Purkinje cell (primary cell): ENCODE data around the gene ASIC3. TPM values are rescaled to one million over a fixed set of nuclear protein-coding genes. Genes with fewer than 3 reads are reported as not detected.

Experiments used
- polyA plus RNA-seq: library from polyadenylated mRNA; unstranded; fragments of >200 nt; fragmentation: Nextera tagmentation; gene quantifications from 2 replicates; pipeline ENCODE4 v1.2.1, GENCODE V29; 2014

ASIC3 gene
- 3.1 and 3.3 TPM in 2 replicates for polyA plus RNA-seq

GRCh38 chr7:151047976-151048815, at the start of gene ASIC3:
Gene ASIC3, plus strand, starts transcription at chr7:151048531. Its CDS starts 355 bp downstream, at chr7:151048886.

GRCh38 chr7:151024435-151025056, 23.8 kb upstream of the ASIC3 start, which contains the start of gene ATG9B:
Gene ATG9B, minus strand, starts transcription at chr7:151024494. Its CDS starts 71 bp downstream, at chr7:151024423.

GRCh38 chr7:151028131-151028947, 20.0 kb upstream of the ASIC3 start, which contains the start of gene ABCB8:
Gene ABCB8, plus strand, starts transcription at chr7:151028450. Its CDS starts 66 bp downstream, at chr7:151028516.

GRCh38 chr7:151057506-151057988, 9.2 kb downstream of the ASIC3 start, which contains the start of gene CDK5:
Gene CDK5, minus strand, starts transcription at chr7:151057897. Its CDS starts 49 bp downstream, at chr7:151057848.

GRCh38 chr7:151059367-151060112, 11.2 kb downstream of the ASIC3 start, which contains the start of gene SLC4A2:
Gene SLC4A2, plus strand, starts transcription at chr7:151059589. Its CDS starts 2,399 bp downstream, at chr7:151061988.

GRCh38 chr7:151080522-151081169, 32.3 kb downstream of the ASIC3 start, which contains the start of gene FASTK:
Gene FASTK, minus strand, starts transcription at chr7:151080809. Its CDS starts 43 bp downstream, at chr7:151080766.

GRCh38 chr7:151083071-151083823, 34.9 kb downstream of the ASIC3 start, which contains the start of gene TMUB1:
Gene TMUB1, minus strand, starts transcription at chr7:151083493. Its CDS starts 930 bp downstream, at chr7:151082563.

GRCh38 chr7:151085691-151086620, 37.6 kb downstream of the ASIC3 start, which contains the start of gene AGAP3:
Gene AGAP3, plus strand, starts transcription at chr7:151086475. Its CDS starts 267 bp downstream, at chr7:151086742.

Other genes with a start within 250 kb of the ASIC3 start
- 2.5 TPM in 1 of 2 replicates, not detected in the other for gene TMEM176B, start 248.2 kb upstream of the ASIC3 start, polyA plus RNA-seq
- gene TMEM176A, start 247.8 kb upstream of the ASIC3 start, polyA plus RNA-seq: 1.2 TPM in 1 of 2 replicates, not detected in the other
- gene AOC1, start 196.0 kb upstream of the ASIC3 start, polyA plus RNA-seq: not detected in 2 replicates
- 4.1 and 6.4 TPM in 2 replicates for gene KCNH2, start 70.2 kb upstream of the ASIC3 start, polyA plus RNA-seq
- not detected in 2 replicates for gene NOS3, start 57.5 kb upstream of the ASIC3 start, polyA plus RNA-seq
- 2.2 TPM in 2 replicates for gene ATG9B, start 24.0 kb upstream of the ASIC3 start, polyA plus RNA-seq
- 2.3 and 3.6 TPM in 2 replicates for gene ABCB8, start 20.1 kb upstream of the ASIC3 start, polyA plus RNA-seq
- gene CDK5, start 9.4 kb downstream of the ASIC3 start, polyA plus RNA-seq: 109 and 121 TPM in 2 replicates
- 2.2 and 8.2 TPM in 2 replicates for gene SLC4A2, start 11.1 kb downstream of the ASIC3 start, polyA plus RNA-seq
- gene FASTK, start 32.3 kb downstream of the ASIC3 start, polyA plus RNA-seq: 1.3 and 1.9 TPM in 2 replicates
- 0.53 TPM in 1 of 2 replicates, not detected in the other for gene TMUB1, start 35.0 kb downstream of the ASIC3 start, polyA plus RNA-seq
- gene AGAP3, start 37.9 kb downstream of the ASIC3 start, polyA plus RNA-seq: 15.5 and 22.0 TPM in 2 replicates
- not detected in 2 replicates for gene GBX1, start 119.2 kb downstream of the ASIC3 start, polyA plus RNA-seq
- gene ASB10, start 138.7 kb downstream of the ASIC3 start, polyA plus RNA-seq: not detected in 2 replicates
- gene H2BK1, start 162.0 kb downstream of the ASIC3 start, polyA plus RNA-seq: not detected in 2 replicates
- gene ABCF2, start 178.7 kb downstream of the ASIC3 start, polyA plus RNA-seq: 11.9 and 16.6 TPM in 2 replicates
- 0.94 and 2.9 TPM in 2 replicates for gene CHPF2, start 184.0 kb downstream of the ASIC3 start, polyA plus RNA-seq
- 9.6 and 10.6 TPM in 2 replicates for gene SMARCD3, start 200.2 kb downstream of the ASIC3 start, polyA plus RNA-seq